Spleen (tissue), 7 donors: ENCODE measurements around the gene ASL.
"Not testable (repeated sequence)": the region's sequence is repeated elsewhere in the genome, so short reads cannot be mapped to it uniquely, and the experiment has no call there.

Experiments used
- CTCF ChIP-seq, 11 experiments: fragments of 200-600 bp in 7 of 11; fragments of 450-650 bp in 4 of 11; sonication (generic) in 4 of 11; IDR thresholded peaks in 8 of 11; conservative IDR thresholded peaks in 3 of 11; 1 replicate in 7 of 11; 2 replicates in 4 of 11; pipeline versions ENCODE4 v1.4.0 to v1.8.0; 2016 to 2021; ENCODE audit warnings: antibody characterized with exemption in 11 of 11, inconsistent platforms in 4 of 11, mild to moderate bottlenecking in 1 of 11
- POLR2A ChIP-seq, 3 donors: fragments of 450-650 bp; IDR thresholded peaks; one replicate each; pipeline ENCODE4 v1.5.1; 2017; ENCODE audit warnings: antibody characterized with exemption in 3 of 3, mild to moderate bottlenecking in 1 of 3
- POLR2AphosphoS5 ChIP-seq, 3 donors: sonication (generic); formaldehyde crosslinking; IDR thresholded peaks; one replicate each; pipeline ENCODE4 v1.5.1; 2017; ENCODE audit warnings: antibody characterized with exemption in 3 of 3
- donor health status: DM: no; HTN: no; CAD: no; lungs with moderate emphysema.
- donor health status: DM: no; HTN: no; CAD: no.
- donor health status: DM: no; HTN: no; CAD: no.

- TF ChIP-seq CTCF (IDR thresholded peaks at IDR 0.05 in 8 of 11, conservative IDR thresholded peaks at IDR 0.05 in 3 of 11); POLR2AphosphoS5 (IDR thresholded peaks at IDR 0.05); POLR2A (IDR thresholded peaks at IDR 0.05): not testable (repeated sequence)
Measured at GRCh38 chr7:66049886-66050285, 25.7 kb upstream of the ASL start.
